Measurements from ENCODE around the gene HOXD13. TPM values are rescaled to one million over a fixed set of nuclear protein-coding genes. Genes with fewer than 3 reads are reported as not detected.

The HOXD13 gene
- polyA plus RNA-seq, 1 donor from 2014 or later, result not detected

DNA sequence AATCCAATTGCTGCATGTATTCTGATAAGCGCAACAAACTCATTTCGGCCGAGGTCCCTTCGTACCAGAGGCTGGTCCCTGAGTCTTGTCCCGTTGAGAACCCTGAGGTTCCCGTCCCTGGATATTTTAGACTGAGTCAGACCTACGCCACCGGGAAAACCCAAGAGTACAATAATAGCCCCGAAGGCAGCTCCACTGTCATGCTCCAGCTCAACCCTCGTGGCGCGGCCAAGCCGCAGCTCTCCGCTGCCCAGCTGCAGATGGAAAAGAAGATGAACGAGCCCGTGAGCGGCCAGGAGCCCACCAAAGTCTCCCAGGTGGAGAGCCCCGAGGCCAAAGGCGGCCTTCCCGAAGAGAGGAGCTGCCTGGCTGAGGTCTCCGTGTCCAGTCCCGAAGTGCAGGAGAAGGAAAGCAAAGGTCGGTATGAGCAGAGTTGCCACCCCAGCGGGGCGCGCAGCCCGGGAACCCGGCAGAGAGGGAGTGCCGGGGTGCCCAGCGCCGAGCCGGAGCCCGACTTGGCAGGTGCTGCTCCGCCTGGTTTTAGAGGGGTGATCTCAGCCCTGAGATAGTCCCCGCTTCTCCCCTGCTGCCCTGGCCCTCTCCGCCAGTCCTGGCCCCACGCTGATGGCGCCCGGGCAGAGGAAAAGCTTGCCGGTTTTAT is 24.8 kb downstream of the HOXD13 start:
- H3K4me3 ChIP-seq (ENCODE audit: low read length), result no peak overlapping the region
- no peak overlapping the region for H3K27ac ChIP-seq (ENCODE audit: low read length)
- H3K9ac ChIP-seq (ENCODE audit: low read length), result no peak overlapping the region
- no peaks in the 10 kb centered on the region for H4K20me1 ChIP-seq (ENCODE audit: insufficient read depth)
- H2AFZ ChIP-seq (ENCODE audit: low read depth, low read length), result no peak overlapping the region
- no peaks in the 10 kb centered on the region for H3K79me2 ChIP-seq (replicated peaks; ENCODE audit: insufficient read depth, low read length)
- no peaks in the 10 kb centered on the region for H3K9me2 ChIP-seq (ENCODE audit: insufficient read depth, low read length)
- H3K36me3 ChIP-seq (ENCODE audit: insufficient read depth, low read length), result no peaks in the 10 kb centered on the region
- peaks cover 32% of the 10 kb centered on the region for H3K9me3 ChIP-seq (ENCODE audit: low read length)
- H3K4me2 ChIP-seq (ENCODE audit: low read length), result no peak overlapping the region
- H3K27me3 ChIP-seq (ENCODE audit: insufficient read depth, low read depth, low read length), result peaks cover 99% of the 10 kb centered on the region
- TF ChIP-seq RAD21 (conservative IDR thresholded peaks at IDR 0.05), result no peak
- TF ChIP-seq MXI1 (conservative IDR thresholded peaks at IDR 0.05; ENCODE audit: poor library complexity, severe bottlenecking), result no peak
- no peak for TF ChIP-seq EZH2 (IDR thresholded peaks at IDR 0.05; ENCODE audit: borderline replicate concordance, insufficient read depth, low read length, poor library complexity, severe bottlenecking)
- TF ChIP-seq EP300 (conservative IDR thresholded peaks at IDR 0.05; ENCODE audit: poor library complexity, severe bottlenecking), result no peak
- no peak for TF ChIP-seq POLR2AphosphoS5 (IDR thresholded peaks at IDR 0.05)
- no peak for TF ChIP-seq SMC3 (conservative IDR thresholded peaks at IDR 0.05; ENCODE audit: poor library complexity)
- TF ChIP-seq TAF1 (IDR thresholded peaks at IDR 0.05; ENCODE audit: low read depth), result no peak
- TF ChIP-seq, protein P1, sequence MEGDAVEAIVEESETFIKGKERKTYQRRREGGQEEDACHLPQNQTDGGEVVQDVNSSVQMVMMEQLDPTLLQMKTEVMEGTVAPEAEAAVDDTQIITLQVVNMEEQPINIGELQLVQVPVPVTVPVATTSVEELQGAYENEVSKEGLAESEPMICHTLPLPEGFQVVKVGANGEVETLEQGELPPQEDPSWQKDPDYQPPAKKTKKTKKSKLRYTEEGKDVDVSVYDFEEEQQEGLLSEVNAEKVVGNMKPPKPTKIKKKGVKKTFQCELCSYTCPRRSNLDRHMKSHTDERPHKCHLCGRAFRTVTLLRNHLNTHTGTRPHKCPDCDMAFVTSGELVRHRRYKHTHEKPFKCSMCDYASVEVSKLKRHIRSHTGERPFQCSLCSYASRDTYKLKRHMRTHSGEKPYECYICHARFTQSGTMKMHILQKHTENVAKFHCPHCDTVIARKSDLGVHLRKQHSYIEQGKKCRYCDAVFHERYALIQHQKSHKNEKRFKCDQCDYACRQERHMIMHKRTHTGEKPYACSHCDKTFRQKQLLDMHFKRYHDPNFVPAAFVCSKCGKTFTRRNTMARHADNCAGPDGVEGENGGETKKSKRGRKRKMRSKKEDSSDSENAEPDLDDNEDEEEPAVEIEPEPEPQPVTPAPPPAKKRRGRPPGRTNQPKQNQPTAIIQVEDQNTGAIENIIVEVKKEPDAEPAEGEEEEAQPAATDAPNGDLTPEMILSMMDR (IDR thresholded peaks at IDR 0.05; ENCODE audit: poor library complexity, severe bottlenecking), result no peak
- TF ChIP-seq, protein P2, sequence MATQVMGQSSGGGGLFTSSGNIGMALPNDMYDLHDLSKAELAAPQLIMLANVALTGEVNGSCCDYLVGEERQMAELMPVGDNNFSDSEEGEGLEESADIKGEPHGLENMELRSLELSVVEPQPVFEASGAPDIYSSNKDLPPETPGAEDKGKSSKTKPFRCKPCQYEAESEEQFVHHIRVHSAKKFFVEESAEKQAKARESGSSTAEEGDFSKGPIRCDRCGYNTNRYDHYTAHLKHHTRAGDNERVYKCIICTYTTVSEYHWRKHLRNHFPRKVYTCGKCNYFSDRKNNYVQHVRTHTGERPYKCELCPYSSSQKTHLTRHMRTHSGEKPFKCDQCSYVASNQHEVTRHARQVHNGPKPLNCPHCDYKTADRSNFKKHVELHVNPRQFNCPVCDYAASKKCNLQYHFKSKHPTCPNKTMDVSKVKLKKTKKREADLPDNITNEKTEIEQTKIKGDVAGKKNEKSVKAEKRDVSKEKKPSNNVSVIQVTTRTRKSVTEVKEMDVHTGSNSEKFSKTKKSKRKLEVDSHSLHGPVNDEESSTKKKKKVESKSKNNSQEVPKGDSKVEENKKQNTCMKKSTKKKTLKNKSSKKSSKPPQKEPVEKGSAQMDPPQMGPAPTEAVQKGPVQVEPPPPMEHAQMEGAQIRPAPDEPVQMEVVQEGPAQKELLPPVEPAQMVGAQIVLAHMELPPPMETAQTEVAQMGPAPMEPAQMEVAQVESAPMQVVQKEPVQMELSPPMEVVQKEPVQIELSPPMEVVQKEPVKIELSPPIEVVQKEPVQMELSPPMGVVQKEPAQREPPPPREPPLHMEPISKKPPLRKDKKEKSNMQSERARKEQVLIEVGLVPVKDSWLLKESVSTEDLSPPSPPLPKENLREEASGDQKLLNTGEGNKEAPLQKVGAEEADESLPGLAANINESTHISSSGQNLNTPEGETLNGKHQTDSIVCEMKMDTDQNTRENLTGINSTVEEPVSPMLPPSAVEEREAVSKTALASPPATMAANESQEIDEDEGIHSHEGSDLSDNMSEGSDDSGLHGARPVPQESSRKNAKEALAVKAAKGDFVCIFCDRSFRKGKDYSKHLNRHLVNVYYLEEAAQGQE (IDR thresholded peaks at IDR 0.05; ENCODE audit: borderline replicate concordance), result no peak
- no peaks in the 10 kb centered on the region for H3F3A ChIP-seq (ENCODE audit: insufficient read depth, low read length, poor library complexity, severe bottlenecking)

DNA sequence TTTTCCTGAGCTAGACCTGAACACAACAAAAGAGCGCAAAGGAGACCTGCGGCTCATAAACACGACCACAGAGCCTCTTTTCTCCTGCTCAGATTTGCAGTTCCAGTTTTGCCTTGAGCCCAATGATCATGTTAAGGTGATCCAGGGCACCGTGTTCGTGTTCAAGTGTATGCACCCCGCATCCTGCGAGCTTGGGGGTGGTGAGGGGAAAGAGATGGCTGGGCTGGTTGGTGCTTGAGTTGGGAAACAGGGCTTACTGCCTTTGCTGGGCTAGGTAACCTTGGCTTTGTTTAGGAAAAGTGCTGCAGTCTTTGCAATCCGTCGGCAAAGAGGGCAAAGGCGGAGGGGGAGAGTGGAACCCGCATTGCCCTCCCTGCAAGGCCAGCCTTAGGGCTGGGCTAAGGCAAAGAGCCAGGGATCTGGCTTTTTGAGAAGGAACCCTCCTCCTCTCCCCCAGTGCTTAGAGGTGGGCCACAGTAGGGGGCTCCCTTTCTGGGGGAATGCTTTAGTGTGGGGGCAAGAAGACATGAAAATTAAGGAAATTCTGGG is 25.4 kb downstream of the HOXD13 start:
- H3K4me3 ChIP-seq (ENCODE audit: low read length), result no peak overlapping the region
- TF ChIP-seq, protein P2 (IDR thresholded peaks at IDR 0.05; ENCODE audit: borderline replicate concordance), result no peak
- TF ChIP-seq EP300 (conservative IDR thresholded peaks at IDR 0.05; ENCODE audit: poor library complexity, severe bottlenecking) (no peak), SMC3 (conservative IDR thresholded peaks at IDR 0.05; ENCODE audit: poor library complexity) (no peak), POLR2AphosphoS5 (IDR thresholded peaks at IDR 0.05) (no peak), TAF1 (IDR thresholded peaks at IDR 0.05; ENCODE audit: low read depth) (no peak), EZH2 (IDR thresholded peaks at IDR 0.05; ENCODE audit: borderline replicate concordance, insufficient read depth, low read length, poor library complexity, severe bottlenecking) (no peak), RAD21 (conservative IDR thresholded peaks at IDR 0.05) (no peak), MXI1 (conservative IDR thresholded peaks at IDR 0.05; ENCODE audit: poor library complexity, severe bottlenecking) (no peak)
- TF ChIP-seq, protein P1 (IDR thresholded peaks at IDR 0.05; ENCODE audit: poor library complexity, severe bottlenecking), result no peak
- H3F3A ChIP-seq (ENCODE audit: insufficient read depth, low read length, poor library complexity, severe bottlenecking), result no peaks in the 10 kb centered on the region
- no peaks in the 10 kb centered on the region for H3K9me2 ChIP-seq (ENCODE audit: insufficient read depth, low read length)
- H3K27me3 ChIP-seq (ENCODE audit: insufficient read depth, low read depth, low read length), result peaks cover 99% of the 10 kb centered on the region
- peaks cover 27% of the 10 kb centered on the region for H3K9me3 ChIP-seq (ENCODE audit: low read length)
- no peak overlapping the region for H2AFZ ChIP-seq (ENCODE audit: low read depth, low read length)
- no peaks in the 10 kb centered on the region for H3K79me2 ChIP-seq (replicated peaks; ENCODE audit: insufficient read depth, low read length)
- H3K4me2 ChIP-seq (ENCODE audit: low read length), result no peak overlapping the region
- no peak overlapping the region for H3K27ac ChIP-seq (ENCODE audit: low read length)
- no peak overlapping the region for H3K9ac ChIP-seq (ENCODE audit: low read length)
- H4K20me1 ChIP-seq (ENCODE audit: insufficient read depth), result no peaks in the 10 kb centered on the region
- no peaks in the 10 kb centered on the region for H3K36me3 ChIP-seq (ENCODE audit: insufficient read depth, low read length)
